Vagina (tissue), 2 donors: ENCODE measurements around the gene IRX4. TPM values are rescaled to one million over a fixed set of nuclear protein-coding genes. Genes with fewer than 3 reads are reported as not detected.

Source experiments
- DNase-seq, 2 donors: peaks; one replicate each; pipeline ENCODE4 v3.0.0-alpha.2; 2017; ENCODE audit errors: extremely low spot score in 2 of 2
- H3K27ac ChIP-seq: fragments of 200-600 bp; sonication (generic); one replicate; pipeline ENCODE4 v1.5.1; 2019
- H3K27me3 ChIP-seq: fragments of 200-600 bp; sonication (generic); one replicate; pipeline ENCODE4 v1.5.1; 2019
- H3K36me3 ChIP-seq, 2 donors: fragments of 200-600 bp; sonication (generic); one replicate each; pipeline ENCODE4 v1.5.1; 2017 to 2019
- H3K4me1 ChIP-seq: fragments of 200-600 bp; sonication (generic); one replicate; pipeline ENCODE4 v1.5.1; 2019
- H3K4me3 ChIP-seq, 2 donors: fragments of 200-600 bp; sonication (generic); 1 replicate in 1 of 2; 2 replicates in 1 of 2; pipeline ENCODE4 v1.5.1; 2016 to 2019
- H3K9me3 ChIP-seq: fragments of 200-600 bp; sonication (generic); one replicate; pipeline ENCODE4 v1.5.1; 2019
- POLR2A ChIP-seq, 2 donors: fragments of 450-650 bp; IDR thresholded peaks; one replicate each; pipeline ENCODE4 v1.6.1; 2017; ENCODE audit warnings: antibody characterized with exemption in 2 of 2, mild to moderate bottlenecking in 2 of 2, moderate library complexity in 2 of 2
- POLR2AphosphoS5 ChIP-seq, 2 donors: sonication (generic); formaldehyde crosslinking; IDR thresholded peaks; one replicate each; pipeline ENCODE4 v1.9.0; 2017; ENCODE audit warnings: antibody characterized with exemption in 2 of 2, mild to moderate bottlenecking in 2 of 2, low read depth in 1 of 2; ENCODE audit not compliant: insufficient read depth in 1 of 2
- intact Hi-C: fragments of 100-400 bp; cut with DNase I; formaldehyde crosslinking; loops from one replicate; pipeline ENCODE4 v1.15.1; 2023
- total RNA-seq: library from RNA; depleted of rRNA; stranded (reverse); fragments of >200 nt; gene quantifications from one replicate; pipeline ENCODE4 v1.2.3, GENCODE V29; 2016
- TF ChIP-seq, protein P1 (sequence below), 3 experiments: fragments of 450-650 bp in 2 of 3; fragments of 200-600 bp in 1 of 3; sonication (generic) in 1 of 3; IDR thresholded peaks; one replicate each; pipeline ENCODE4 v1.5.1; 2017 to 2019; ENCODE audit warnings: antibody characterized with exemption in 3 of 3, mild to moderate bottlenecking in 2 of 3, moderate library complexity in 2 of 3

IRX4 gene
- total RNA-seq, 1 donor from 2014 or later: 26.8 TPM

GRCh38 chr5:1923766-1924165 is 41.0 kb upstream of the IRX4 start:
- TF ChIP-seq, protein P1, sequence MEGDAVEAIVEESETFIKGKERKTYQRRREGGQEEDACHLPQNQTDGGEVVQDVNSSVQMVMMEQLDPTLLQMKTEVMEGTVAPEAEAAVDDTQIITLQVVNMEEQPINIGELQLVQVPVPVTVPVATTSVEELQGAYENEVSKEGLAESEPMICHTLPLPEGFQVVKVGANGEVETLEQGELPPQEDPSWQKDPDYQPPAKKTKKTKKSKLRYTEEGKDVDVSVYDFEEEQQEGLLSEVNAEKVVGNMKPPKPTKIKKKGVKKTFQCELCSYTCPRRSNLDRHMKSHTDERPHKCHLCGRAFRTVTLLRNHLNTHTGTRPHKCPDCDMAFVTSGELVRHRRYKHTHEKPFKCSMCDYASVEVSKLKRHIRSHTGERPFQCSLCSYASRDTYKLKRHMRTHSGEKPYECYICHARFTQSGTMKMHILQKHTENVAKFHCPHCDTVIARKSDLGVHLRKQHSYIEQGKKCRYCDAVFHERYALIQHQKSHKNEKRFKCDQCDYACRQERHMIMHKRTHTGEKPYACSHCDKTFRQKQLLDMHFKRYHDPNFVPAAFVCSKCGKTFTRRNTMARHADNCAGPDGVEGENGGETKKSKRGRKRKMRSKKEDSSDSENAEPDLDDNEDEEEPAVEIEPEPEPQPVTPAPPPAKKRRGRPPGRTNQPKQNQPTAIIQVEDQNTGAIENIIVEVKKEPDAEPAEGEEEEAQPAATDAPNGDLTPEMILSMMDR (IDR thresholded peaks at IDR 0.05): no peak
- TF ChIP-seq POLR2A (IDR thresholded peaks at IDR 0.05): no peak
- no peak for TF ChIP-seq POLR2AphosphoS5 (IDR thresholded peaks at IDR 0.05; ENCODE audit: insufficient read depth in 1 of 2, low read depth in 1 of 2)
- no peaks in the 10 kb centered on the region for H3K36me3 ChIP-seq
- H3K27ac ChIP-seq: no peak overlapping the region
- H3K27me3 ChIP-seq: no peaks in the 10 kb centered on the region
- no peak for DNase-seq
- intact Hi-C loops: no loop called here
- no peaks in the 10 kb centered on the region for H3K4me1 ChIP-seq
- H3K4me3 ChIP-seq: no peak overlapping the region
- H3K9me3 ChIP-seq: no peaks in the 10 kb centered on the region

DNA sequence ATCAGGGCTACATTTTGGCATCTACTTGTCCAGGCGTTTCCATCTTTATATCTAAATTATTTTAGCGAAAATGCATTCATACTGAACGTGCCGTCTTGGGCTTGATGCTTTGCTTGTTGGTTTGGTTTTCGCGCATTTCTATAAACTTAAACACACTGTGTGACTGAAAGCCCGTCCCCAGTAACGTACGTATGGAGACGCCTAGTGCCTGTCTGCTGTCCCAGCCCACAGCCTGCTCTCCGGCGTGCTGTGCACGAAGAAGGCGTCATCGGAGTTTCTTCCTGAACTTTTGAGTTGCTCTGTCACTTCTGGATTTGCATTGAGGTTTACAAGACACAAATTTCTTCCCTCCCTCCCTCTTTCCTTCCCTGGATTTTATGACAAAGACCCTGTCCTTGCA is 40.6 kb upstream of the IRX4 start:
- no peak for DNase-seq
- H3K27ac ChIP-seq: no peak overlapping the region
- H3K27me3 ChIP-seq: no peaks in the 10 kb centered on the region
- H3K4me1 ChIP-seq: no peaks in the 10 kb centered on the region
- H3K9me3 ChIP-seq: no peaks in the 10 kb centered on the region
- H3K4me3 ChIP-seq: no peak overlapping the region
- TF ChIP-seq, protein P1 (IDR thresholded peaks at IDR 0.05): no peak
- TF ChIP-seq POLR2AphosphoS5 (IDR thresholded peaks at IDR 0.05; ENCODE audit: insufficient read depth in 1 of 2, low read depth in 1 of 2): no peak
- TF ChIP-seq POLR2A (IDR thresholded peaks at IDR 0.05): no peak
- intact Hi-C loops: no loop called here
- no peaks in the 10 kb centered on the region for H3K36me3 ChIP-seq

GRCh38 chr5:1921711-1922110 is 39.0 kb upstream of the IRX4 start:
- TF ChIP-seq POLR2AphosphoS5 (IDR thresholded peaks at IDR 0.05; ENCODE audit: insufficient read depth in 1 of 2, low read depth in 1 of 2): no peak
- no peak overlapping the region for H3K4me3 ChIP-seq
- no peaks in the 10 kb centered on the region for H3K27me3 ChIP-seq
- no peak overlapping the region for H3K27ac ChIP-seq
- no peak for DNase-seq
- intact Hi-C loops: no loop called here
- H3K4me1 ChIP-seq: no peaks in the 10 kb centered on the region
- no peaks in the 10 kb centered on the region for H3K9me3 ChIP-seq
- H3K36me3 ChIP-seq: no peaks in the 10 kb centered on the region

DNA sequence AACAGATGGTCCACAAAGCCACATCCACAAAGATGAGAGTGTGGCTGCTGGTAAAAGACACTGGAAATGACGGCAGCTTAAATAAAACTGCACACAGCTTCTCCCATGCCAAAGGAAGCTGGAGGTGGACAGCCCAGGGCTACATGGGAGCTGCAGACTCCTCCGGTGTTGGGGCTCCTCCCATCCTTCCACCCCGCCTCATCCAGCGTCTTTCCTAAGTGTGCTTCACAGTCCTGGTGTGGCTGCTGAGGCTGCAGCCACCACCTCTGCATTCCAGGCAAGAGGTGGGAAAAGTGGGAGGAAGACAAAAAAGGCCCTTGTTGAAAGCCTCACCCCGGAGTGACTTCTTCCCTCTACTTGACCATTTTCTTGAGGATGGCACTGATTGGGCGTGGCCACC is 37.0 kb upstream of the IRX4 start:
- Histone ChIP-seq H3K27ac (no peak overlapping the region), H3K36me3 (no peaks in the 10 kb centered on the region), H3K27me3 (no peaks in the 10 kb centered on the region), H3K4me1 (no peaks in the 10 kb centered on the region), H3K9me3 (no peaks in the 10 kb centered on the region), H3K4me3 (no peak overlapping the region)
- TF ChIP-seq POLR2AphosphoS5 (IDR thresholded peaks at IDR 0.05; ENCODE audit: insufficient read depth in 1 of 2, low read depth in 1 of 2): no peak
- TF ChIP-seq, protein P1 (IDR thresholded peaks at IDR 0.05): no peak
- TF ChIP-seq POLR2A (IDR thresholded peaks at IDR 0.05): no peak
- intact Hi-C loops: no loop called here
- no peak for DNase-seq

DNA sequence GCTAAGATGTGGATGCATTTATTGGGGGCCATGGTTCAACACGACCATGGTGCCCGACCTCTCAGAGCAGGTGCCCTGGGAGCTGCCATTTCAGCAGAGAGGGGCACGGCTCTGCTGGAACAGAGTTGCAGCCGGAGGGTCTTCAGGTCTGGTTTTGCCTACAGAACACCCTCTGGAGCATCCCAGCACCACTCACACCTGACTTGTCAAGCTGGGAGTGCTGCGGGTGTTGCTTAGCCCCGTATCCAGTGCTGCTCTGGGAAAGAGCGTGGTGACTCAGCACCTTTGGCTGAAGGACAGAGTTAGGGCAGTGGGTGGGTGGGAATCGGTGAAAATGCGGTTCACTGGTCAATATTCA is 36.5 kb upstream of the IRX4 start:
- no peaks in the 10 kb centered on the region for H3K27me3 ChIP-seq

More for the DNA sequence above, 36.5 kb upstream of the IRX4 start:
- H3K4me1 ChIP-seq: no peaks in the 10 kb centered on the region
- H3K27ac ChIP-seq: no peak overlapping the region
- H3K4me3 ChIP-seq: no peak overlapping the region
- intact Hi-C loops: no loop called here
- no peak for DNase-seq
- no peak for TF ChIP-seq POLR2A (IDR thresholded peaks at IDR 0.05)
- TF ChIP-seq POLR2AphosphoS5 (IDR thresholded peaks at IDR 0.05; ENCODE audit: insufficient read depth in 1 of 2, low read depth in 1 of 2): no peak
- TF ChIP-seq, protein P1 (IDR thresholded peaks at IDR 0.05): no peak
- no peaks in the 10 kb centered on the region for H3K36me3 ChIP-seq
- no peaks in the 10 kb centered on the region for H3K9me3 ChIP-seq
